ENCODE results near the gene GUCA1A. TPM values are rescaled to one million over a fixed set of nuclear protein-coding genes. Genes with fewer than 3 reads are reported as not detected.
"Not testable (repeated sequence)": the region's sequence is repeated elsewhere in the genome, so short reads cannot be mapped to it uniquely, and the experiment has no call there.

The GUCA1A gene
- total RNA-seq, 1 experiment from 2014 or later, result 13.2 TPM

GRCh38 chr6:42177514-42178364 is 4.6 kb downstream of the GUCA1A start:
- peak; percentile 94 for DNase-seq
- Histone ChIP-seq H3K27me3 (ENCODE audit: control insufficient read depth, insufficient read depth, low read length) (peaks cover 1% of the 10 kb centered on the region; the same call in 1 of the 2 replicates), H3K36me3 (replicated peaks; ENCODE audit: control insufficient read depth, insufficient read depth, low read length) (no peaks in the 10 kb centered on the region), H3K4me3 (ENCODE audit: insufficient read depth, low read depth, low read length) (peak overlapping the region; percentile 57)

- Histone ChIP-seq H3K27me3 (ENCODE audit: control insufficient read depth, insufficient read depth, low read length) (peaks cover 1% of the 10 kb centered on the region; the same call in 1 of the 2 replicates), H3K4me3 (ENCODE audit: insufficient read depth, low read depth, low read length) (no peak overlapping the region), H3K36me3 (replicated peaks; ENCODE audit: control insufficient read depth, insufficient read depth, low read length) (no peaks in the 10 kb centered on the region)
- no peak for DNase-seq
Measured at GRCh38 chr6:42179261-42179944, 6.2 kb downstream of the GUCA1A start.

GRCh38 chr6:42179945-42180313 is 6.8 kb downstream of the GUCA1A start:
- H3K27me3 ChIP-seq (ENCODE audit: control insufficient read depth, insufficient read depth, low read length), result peaks cover 1% of the 10 kb centered on the region; the same call in 1 of the 2 replicates

DNA sequence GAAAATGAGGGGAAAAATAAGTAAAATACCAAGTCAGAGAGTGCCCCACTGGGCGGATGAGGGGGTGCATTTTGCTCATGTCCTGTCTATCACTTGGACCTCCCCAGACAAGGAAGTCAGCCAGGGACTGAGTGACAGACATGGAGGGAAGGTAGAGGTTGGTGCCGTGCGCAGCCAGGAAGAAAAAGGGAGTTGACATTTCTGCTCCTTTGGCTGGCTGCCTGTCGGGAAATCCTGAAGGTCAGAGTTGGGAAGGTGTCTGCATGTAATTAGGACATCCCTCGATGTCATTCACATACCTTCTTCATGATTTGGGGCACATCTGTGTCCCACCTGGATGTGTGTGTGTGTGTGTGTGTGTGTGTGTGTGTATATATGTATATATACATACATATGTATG is 8.9 kb downstream of the GUCA1A start:
- Histone ChIP-seq H3K4me3 (ENCODE audit: insufficient read depth, low read depth, low read length) (no peak overlapping the region), H3K36me3 (replicated peaks; ENCODE audit: control insufficient read depth, insufficient read depth, low read length) (no peaks in the 10 kb centered on the region), H3K27me3 (ENCODE audit: control insufficient read depth, insufficient read depth, low read length) (peaks cover 1% of the 10 kb centered on the region; the same call in 1 of the 2 replicates)
- no peak for DNase-seq

More at GRCh38 chr6:42179945-42180313, 6.8 kb downstream of the GUCA1A start:
- DNase-seq, result no peak
- no peak overlapping the region for H3K4me3 ChIP-seq (ENCODE audit: insufficient read depth, low read depth, low read length)
- no peaks in the 10 kb centered on the region for H3K36me3 ChIP-seq (replicated peaks; ENCODE audit: control insufficient read depth, insufficient read depth, low read length)

GRCh38 chr6:42184475-42184874 is 11.3 kb downstream of the GUCA1A start:
- H3K27me3 ChIP-seq (ENCODE audit: control insufficient read depth, insufficient read depth, low read length), result no peaks in the 10 kb centered on the region
- no peaks in the 10 kb centered on the region for H3K36me3 ChIP-seq (replicated peaks; ENCODE audit: control insufficient read depth, insufficient read depth, low read length)
- DNase-seq, result no peak
- H3K4me3 ChIP-seq (ENCODE audit: insufficient read depth, low read depth, low read length), result no peak overlapping the region

DNA sequence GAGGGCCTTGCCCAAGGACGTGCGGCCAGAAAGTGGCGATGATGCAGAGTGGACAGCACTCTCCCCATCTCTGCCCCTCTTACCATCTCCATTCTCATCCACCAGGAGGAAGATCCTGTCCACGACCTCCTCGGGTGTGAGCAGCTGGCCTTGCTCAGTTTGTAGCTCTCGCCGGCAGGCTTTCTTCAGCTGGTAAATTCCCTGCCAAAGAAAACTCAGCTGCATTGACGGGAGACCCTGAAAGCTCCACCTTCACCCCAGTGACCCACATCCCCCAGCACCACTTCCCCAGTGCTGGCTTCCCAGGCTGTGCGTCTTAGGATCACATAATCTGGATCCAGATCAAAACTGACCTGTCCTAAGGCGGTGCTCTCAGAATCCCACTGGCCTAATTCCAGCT is 12.4 kb downstream of the GUCA1A start:
- Histone ChIP-seq H3K27me3 (ENCODE audit: control insufficient read depth, insufficient read depth, low read length) (no peaks in the 10 kb centered on the region), H3K36me3 (replicated peaks; ENCODE audit: control insufficient read depth, insufficient read depth, low read length) (no peaks in the 10 kb centered on the region), H3K4me3 (ENCODE audit: insufficient read depth, low read depth, low read length) (no peak overlapping the region)
- no peak for DNase-seq

GRCh38 chr6:42188406-42188805 is 15.2 kb downstream of the GUCA1A start:
- no peak for DNase-seq
- no peak overlapping the region for H3K4me3 ChIP-seq (ENCODE audit: insufficient read depth, low read depth, low read length)

DNA sequence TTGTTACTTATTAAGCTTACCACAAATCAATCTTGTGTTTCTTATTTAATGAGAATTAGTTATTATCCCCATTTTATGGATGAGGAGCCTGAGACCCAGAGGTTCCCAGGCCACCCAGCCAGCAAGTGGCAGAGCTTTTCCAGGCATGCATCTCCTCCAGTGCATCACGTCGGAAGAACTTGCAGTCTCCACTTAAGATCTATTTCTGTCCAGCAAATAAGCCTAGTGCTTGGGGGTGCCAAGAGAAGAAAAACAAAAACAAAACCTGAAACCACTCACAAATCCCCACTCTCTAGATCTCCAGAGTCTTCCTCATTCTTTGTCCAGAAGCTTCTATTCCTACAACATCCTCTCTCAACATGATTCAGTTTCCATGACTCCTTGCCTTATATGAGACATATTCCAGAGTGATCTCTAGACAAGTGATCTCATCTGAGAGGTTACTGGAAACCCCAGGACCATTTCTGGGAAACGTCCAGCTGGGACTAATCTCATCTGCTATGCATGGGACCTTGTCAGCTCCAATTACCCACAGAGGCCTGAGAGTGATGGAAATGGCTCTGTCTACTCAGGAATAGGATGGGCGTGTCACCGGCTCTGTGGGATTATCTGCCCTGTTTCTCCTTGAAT is 17.5 kb downstream of the GUCA1A start:
- Histone ChIP-seq H3K4me3 (ENCODE audit: insufficient read depth, low read depth, low read length) (no peak overlapping the region), H3K27me3 (ENCODE audit: control insufficient read depth, insufficient read depth, low read length) (no peaks in the 10 kb centered on the region), H3K36me3 (replicated peaks; ENCODE audit: control insufficient read depth, insufficient read depth, low read length) (no peaks in the 10 kb centered on the region; the same call in 1 of the 2 replicates)
- no peak for DNase-seq

More at GRCh38 chr6:42188406-42188805, 15.2 kb downstream of the GUCA1A start:
- Histone ChIP-seq H3K27me3 (ENCODE audit: control insufficient read depth, insufficient read depth, low read length) (no peaks in the 10 kb centered on the region), H3K36me3 (replicated peaks; ENCODE audit: control insufficient read depth, insufficient read depth, low read length) (no peaks in the 10 kb centered on the region)

DNA sequence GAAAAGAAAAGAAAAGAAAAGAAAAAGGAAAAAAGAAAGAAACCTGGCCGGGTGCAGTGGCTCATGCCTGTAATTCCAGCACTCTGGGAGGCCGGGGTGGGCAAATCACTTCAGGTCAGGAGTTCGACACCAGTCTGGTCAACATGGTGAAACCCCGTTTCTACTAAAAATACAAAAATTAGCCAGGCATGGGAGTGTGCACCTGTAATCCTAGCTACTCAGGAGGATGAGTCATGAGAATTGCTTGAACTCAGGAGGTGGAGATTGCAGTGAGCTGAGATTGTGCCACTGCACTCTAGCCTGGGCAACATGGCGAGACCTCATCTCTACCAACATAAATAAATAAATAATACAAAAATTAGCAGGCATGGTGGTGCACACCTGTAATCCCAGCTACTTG is 19.2 kb downstream of the GUCA1A start:
- not testable (repeated sequence) for H3K36me3 ChIP-seq (replicated peaks; ENCODE audit: control insufficient read depth, insufficient read depth, low read length); H3K27me3 ChIP-seq (ENCODE audit: control insufficient read depth, insufficient read depth, low read length)

GRCh38 chr6:42193491-42193894 is 20.3 kb downstream of the GUCA1A start:
- H3K27me3 ChIP-seq (ENCODE audit: control insufficient read depth, insufficient read depth, low read length), result no peaks in the 10 kb centered on the region
- DNase-seq, result peak; percentile 64
- no peak overlapping the region for H3K4me3 ChIP-seq (ENCODE audit: insufficient read depth, low read depth, low read length)
- H3K36me3 ChIP-seq (replicated peaks; ENCODE audit: control insufficient read depth, insufficient read depth, low read length), result no peaks in the 10 kb centered on the region; the same call in 1 of the 2 replicates

More for the DNA sequence above, 19.2 kb downstream of the GUCA1A start:
- H3K4me3 ChIP-seq (ENCODE audit: insufficient read depth, low read depth, low read length); DNase-seq: not testable (repeated sequence)

GRCh38 chr6:42194056-42194455 is 20.9 kb downstream of the GUCA1A start:
- Histone ChIP-seq H3K36me3 (replicated peaks; ENCODE audit: control insufficient read depth, insufficient read depth, low read length) (no peaks in the 10 kb centered on the region; the same call in 1 of the 2 replicates), H3K27me3 (ENCODE audit: control insufficient read depth, insufficient read depth, low read length) (no peaks in the 10 kb centered on the region), H3K4me3 (ENCODE audit: insufficient read depth, low read depth, low read length) (no peak overlapping the region)
- no peak for DNase-seq

GRCh38 chr6:42195415-42195814 is 22.3 kb downstream of the GUCA1A start:
- no peaks in the 10 kb centered on the region; the same call in 1 of the 2 replicates for H3K36me3 ChIP-seq (replicated peaks; ENCODE audit: control insufficient read depth, insufficient read depth, low read length)
- H3K4me3 ChIP-seq (ENCODE audit: insufficient read depth, low read depth, low read length), result no peak overlapping the region
- no peak for DNase-seq
- H3K27me3 ChIP-seq (ENCODE audit: control insufficient read depth, insufficient read depth, low read length), result no peaks in the 10 kb centered on the region

- DNase-seq, result no peak
- Histone ChIP-seq H3K4me3 (ENCODE audit: insufficient read depth, low read depth, low read length) (no peak overlapping the region), H3K36me3 (replicated peaks; ENCODE audit: control insufficient read depth, insufficient read depth, low read length) (no peaks in the 10 kb centered on the region; the same call in 1 of the 2 replicates), H3K27me3 (ENCODE audit: control insufficient read depth, insufficient read depth, low read length) (no peaks in the 10 kb centered on the region)
Measured at GRCh38 chr6:42197555-42198362, 24.6 kb downstream of the GUCA1A start.
